Kasumi-1 (cell line): ENCODE results near the gene PGA5.
"Not testable (repeated sequence)": the region's sequence is repeated elsewhere in the genome, so short reads cannot be mapped to it uniquely, and the experiment has no call there.

Experiments used
- DNase-seq, 2 experiments: peaks; one replicate each; lab custom pipeline; 2025; lab: John Stamatoyannopoulos, UW

The PGA5 gene

DNA sequence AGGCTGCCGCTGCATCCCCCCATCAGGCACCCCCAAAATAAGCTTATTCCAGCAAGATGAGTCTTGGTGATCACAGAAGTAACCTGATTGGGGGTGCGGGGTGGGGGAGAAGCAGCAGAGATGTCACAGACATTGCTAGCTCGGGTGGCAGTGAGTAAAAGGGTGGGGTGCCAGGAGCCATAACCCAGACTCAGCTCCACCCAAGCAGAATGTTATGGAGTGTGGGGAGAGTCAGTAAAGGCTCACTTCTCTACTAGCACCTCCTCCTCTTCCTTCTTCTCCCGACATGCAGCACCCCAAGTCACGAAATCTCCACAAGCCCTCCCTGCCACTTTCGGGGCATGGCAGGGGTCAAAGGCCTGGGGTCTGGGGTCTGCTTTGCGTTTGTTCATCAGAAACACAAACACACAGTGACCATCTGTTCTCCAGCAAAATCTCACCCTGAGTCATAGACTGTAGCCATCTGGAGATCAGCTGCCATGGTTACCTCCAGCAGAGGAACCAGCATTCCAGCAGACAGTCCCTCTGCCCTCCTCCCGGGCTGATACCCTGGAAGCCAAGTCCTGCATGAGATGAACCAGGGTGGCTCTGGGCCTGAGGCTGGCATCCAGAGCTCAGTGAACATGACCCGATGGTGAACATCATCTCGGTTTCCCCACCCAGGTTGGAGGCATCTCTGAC lies 14.4 kb upstream of the PGA5 start:
- DNase-seq = not testable (repeated sequence)

DNA sequence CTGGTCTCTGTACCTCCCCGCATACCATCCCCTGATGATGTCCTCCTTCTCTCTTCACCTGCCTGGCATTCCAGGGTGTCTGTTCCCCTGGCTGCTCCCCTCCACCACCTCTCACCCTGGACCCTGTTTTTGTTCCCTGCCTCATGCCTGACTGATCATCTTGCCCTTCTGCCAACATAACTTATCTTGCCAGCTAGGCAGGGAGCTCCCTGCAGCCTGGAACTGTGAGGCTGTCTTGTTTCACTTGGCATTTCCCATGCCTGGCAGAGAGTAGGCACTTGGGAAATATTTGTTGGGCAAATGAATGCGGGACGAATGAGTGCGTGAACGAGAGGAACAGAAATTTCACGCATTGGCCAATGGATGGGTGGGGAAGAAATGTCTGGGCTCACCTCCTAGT lies 11.5 kb upstream of the PGA5 start:
- not testable (repeated sequence) for DNase-seq

DNA sequence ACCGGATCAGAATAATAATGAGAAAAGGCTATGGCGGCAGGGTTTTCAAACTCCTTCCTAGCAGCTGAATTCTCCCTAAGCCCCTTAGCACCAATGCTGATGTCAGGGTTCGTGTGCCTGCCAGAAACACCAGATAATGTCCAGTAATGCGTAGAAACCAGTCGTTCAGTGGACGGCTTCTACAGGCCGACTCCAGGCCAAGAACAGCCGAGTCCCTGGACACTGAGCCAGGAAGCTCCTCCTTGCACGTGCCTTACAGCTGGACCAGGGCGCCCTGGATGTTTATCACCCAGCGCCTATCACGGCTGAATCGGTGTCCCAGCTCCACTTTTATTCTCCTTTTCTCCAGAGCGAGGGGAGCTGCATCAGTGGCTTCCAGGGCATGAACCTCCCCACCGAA lies 9.9 kb upstream of the PGA5 start:
- not testable (repeated sequence) for DNase-seq

DNA sequence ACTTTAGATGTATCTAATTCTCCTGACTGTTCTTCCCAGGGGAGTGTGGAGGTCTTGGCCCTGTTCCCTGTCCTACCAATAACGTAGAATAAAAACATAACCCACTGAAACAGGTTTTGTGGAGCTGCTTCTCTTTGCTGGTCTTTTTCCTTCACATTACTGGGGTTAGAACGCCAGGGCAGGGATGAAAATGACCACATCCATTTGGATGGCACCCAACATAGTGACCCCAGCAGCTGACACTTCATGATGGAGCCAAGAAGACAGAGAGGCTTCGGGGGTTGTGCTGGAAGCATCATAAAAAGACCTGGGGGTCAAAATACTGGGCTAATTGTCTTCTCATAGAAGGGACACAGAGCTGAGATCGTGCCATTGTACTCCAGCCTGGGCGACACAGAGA lies 9.4 kb upstream of the PGA5 start:
- DNase-seq = not testable (repeated sequence)

DNA sequence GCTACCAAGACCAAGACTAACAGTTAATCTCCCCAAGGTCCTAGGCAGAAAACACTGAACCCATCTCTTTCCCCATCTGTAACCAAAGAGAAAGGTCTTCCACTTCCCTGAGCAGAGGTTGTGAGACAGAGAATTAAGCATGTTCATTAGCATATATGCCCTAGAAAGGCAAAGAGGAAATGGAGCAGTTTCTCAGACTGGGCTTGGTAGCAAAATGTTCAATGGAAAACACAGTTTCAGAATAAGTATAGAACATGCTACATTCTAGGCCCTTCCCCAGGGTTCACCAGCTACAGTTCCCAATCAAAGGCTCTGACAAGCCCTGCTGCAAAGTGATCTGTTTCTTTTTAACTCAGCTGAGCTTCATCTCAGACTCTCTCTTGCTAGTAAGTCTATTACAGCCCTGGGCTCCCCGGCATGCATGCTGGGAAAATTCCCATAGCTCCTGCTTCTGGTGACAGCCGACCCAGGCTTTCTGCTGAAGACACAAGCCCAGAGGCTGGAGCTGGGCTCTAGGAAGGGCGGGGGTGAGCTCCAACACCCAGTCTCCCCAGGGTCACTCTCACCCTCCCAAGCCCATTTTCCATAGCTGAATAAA lies 8.3 kb upstream of the PGA5 start:
- DNase-seq = not testable (repeated sequence)

DNA sequence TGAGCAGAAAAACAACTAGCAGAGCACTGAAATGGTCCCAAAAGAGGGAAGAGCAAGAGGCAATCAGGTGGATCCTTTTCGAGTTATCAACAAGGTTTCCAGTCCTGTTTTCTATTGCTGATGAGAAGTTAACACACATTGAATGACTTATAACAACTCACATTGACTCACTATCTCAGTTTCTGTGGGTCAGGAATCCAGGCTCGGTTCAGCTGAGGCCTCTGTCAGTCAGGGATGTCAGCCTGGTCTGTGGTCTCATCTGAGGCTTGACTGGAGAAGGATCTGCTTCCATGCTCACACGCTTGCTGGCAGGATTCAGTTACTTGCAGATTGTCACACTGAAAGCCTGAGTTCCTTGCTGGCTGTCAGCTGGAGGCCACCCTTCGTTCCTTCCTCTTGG lies 3.8 kb upstream of the PGA5 start:
- DNase-seq = not testable (repeated sequence)

DNA sequence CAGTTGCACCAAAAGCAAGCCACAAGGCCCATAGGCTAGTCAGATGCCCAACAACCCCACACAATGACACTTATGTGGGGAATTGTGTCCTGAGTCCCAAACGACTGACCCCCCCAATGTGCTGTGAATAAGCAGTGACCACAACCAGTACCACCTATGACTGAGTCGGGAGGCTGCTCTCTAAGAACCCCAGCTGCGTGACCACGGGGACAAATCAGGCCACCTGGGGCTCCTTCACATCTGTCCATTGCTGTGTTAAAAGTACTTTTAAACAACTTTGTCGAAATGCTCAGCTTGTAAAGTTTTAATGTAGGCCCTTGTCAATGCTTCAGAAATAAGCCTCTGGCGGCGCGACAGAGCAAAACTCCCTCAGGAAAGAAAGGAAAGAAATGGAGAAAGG lies 687 bp upstream of the PGA5 start:
- not testable (repeated sequence) for DNase-seq

DNA sequence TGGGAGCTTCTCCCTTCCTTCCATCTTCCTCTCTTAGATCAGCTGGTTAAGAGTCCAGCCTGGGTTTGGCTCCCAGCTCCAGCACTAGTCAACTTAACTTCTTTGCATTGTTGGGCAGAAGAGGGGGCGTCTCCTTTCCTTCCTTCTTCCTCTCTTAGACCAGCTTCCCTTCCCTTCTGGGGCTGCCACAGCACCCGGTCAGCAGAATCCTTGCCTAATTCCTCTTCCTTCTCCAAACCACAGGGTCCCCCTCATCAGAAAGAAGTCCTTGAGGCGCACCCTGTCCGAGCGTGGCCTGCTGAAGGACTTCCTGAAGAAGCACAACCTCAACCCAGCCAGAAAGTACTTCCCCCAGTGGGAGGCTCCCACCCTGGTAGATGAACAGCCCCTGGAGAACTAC lies 551 bp downstream of the PGA5 start:
- DNase-seq = not testable (repeated sequence)

DNA sequence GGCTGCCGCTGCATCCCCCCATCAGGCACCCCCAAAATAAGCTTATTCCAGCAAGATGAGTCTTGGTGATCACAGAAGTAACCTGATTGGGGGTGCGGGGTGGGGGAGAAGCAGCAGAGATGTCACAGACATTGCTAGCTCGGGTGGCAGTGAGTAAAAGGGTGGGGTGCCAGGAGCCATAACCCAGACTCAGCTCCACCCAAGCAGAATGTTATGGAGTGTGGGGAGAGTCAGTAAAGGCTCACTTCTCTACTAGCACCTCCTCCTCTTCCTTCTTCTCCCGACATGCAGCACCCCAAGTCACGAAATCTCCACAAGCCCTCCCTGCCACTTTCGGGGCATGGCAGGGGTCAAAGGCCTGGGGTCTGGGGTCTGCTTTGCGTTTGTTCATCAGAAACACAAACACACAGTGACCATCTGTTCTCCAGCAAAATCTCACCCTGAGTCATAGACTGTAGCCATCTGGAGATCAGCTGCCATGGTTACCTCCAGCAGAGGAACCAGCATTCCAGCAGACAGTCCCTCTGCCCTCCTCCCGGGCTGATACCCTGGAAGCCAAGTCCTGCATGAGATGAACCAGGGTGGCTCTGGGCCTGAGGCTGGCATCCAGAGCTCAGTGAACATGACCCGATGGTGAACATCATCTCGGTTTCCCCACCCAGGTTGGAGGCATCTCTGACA lies 4.4 kb downstream of the PGA5 start:
- DNase-seq = not testable (repeated sequence)

DNA sequence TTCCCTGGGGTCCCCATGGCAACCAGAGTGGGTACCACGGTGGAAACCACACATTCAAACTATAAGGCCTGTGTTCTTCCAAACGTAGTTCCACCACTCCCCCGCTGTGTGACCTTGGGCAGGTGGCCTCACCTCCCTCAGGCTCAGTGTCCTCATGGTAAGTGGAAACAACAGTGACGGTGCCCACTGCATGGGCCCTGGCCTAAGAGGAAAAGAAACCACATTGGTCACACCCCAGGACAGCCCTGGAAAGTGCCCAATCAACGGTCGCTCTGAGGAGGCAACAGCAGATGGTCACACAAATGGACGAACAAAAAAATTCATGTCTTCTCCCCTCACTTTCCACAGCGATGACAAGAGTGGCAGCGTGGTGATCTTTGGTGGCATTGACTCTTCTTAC lies 7.1 kb downstream of the PGA5 start:
- DNase-seq = not testable (repeated sequence)

DNA sequence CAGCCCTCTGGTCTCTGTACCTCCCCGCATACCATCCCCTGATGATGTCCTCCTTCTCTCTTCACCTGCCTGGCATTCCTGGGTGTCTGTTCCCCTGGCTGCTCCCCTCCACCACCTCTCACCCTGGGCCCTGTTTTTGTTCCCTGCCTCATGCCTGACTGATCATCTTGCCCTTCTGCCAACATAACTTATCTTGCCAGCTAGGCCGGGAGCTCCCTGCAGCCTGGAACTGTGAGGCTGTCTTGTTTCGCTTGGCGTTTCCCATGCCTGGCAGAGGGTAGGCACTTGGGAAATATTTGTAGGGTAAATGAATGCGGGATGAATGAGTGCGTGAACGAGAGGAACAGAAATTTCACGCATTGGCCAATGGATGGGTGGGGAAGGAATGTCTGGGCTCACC lies 8.2 kb downstream of the PGA5 start:
- not testable (repeated sequence) for DNase-seq

DNA sequence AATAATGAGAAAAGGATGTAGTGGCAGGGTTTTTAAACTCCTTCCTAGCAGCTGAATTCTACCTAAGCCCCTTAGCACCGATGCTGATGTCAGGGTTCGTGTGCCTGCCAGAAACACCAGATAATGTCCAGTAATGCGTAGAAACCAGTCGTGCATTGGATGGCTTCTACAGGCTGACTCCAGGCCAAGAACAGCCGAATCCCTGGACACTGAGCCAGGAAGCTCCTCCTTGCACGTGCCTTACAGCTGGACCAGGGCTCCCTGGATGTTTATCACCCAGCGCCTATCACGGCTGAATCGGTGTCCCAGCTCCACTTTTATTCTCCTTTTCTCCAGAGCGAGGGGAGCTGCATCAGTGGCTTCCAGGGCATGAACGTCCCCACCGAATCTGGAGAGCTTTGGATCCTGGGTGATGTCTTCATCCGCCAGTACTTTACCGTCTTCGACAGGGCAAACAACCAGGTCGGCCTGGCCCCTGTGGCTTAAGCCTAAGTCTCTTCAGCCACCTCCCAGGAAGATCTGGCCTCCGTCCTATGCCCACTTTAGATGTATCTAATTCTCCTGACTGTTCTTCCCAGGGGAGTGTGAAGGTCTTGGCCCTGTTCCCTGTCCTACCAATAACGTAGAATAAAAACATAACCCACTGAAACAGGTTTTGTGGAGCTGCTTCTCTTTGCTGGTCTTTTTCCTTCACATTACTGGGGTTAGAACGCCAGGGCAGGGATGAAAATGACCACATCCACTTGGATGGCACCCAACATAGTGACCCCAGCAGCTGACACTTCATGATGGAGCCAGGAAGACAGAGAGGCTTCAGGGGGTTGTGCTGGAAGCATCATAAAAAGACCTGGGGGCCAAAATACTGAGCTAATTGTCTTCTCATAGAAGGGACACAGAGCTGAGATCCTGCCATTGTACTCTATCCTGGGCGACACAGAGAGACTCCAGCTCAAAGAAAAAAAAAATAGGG lies 10.1 kb downstream of the PGA5 start:
- DNase-seq = not testable (repeated sequence)

DNA sequence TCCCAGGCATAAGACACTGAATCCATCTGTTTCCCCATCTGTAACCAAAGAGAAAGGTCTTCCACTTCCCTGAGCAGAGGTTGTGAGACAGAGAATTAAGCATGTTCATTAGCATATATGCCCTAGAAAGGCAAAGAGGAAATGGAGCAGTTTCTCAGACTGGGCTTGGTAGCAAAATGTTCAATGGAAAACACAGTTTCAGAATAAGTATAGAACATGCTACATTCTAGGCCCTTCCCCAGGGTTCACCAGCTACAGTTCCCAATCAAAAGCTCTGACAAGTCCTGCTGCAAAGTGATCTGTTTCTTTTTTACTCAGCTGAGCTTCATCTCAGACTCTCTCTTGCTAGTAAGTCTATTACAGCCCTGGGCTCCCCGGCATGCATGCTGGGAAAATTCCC lies 11.4 kb downstream of the PGA5 start:
- DNase-seq = not testable (repeated sequence)

DNA sequence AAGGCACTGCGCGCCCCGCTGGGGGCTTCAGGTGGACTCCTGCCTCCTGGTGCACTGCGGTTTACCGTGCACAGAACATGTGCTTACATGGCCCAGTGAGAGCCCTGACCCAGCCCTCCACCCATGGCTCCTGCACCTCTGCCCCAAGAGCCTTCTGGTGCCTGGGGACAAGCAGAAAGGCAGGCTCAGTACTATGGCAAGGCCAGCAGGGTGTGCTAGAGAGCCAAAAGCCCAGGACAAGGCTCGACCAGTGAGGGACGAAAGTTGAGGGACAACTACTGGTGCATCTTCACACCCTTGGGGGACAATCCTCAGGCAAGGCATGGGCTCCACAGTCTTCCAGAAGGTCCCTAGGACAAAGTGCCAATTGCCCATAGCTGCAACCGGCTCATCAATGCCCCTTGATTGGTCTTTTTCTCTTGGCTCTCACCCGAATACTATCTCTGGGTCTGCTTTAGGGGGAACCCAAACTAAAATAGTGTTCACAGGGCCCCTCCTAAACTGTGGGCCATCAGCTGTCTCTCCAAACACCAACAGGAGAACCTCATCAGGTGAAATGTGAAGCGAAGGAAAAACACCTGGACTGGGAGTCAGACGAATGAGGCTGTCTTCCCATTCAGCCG lies 13.5 kb downstream of the PGA5 start:
- peak; percentile 65 for DNase-seq

DNA sequence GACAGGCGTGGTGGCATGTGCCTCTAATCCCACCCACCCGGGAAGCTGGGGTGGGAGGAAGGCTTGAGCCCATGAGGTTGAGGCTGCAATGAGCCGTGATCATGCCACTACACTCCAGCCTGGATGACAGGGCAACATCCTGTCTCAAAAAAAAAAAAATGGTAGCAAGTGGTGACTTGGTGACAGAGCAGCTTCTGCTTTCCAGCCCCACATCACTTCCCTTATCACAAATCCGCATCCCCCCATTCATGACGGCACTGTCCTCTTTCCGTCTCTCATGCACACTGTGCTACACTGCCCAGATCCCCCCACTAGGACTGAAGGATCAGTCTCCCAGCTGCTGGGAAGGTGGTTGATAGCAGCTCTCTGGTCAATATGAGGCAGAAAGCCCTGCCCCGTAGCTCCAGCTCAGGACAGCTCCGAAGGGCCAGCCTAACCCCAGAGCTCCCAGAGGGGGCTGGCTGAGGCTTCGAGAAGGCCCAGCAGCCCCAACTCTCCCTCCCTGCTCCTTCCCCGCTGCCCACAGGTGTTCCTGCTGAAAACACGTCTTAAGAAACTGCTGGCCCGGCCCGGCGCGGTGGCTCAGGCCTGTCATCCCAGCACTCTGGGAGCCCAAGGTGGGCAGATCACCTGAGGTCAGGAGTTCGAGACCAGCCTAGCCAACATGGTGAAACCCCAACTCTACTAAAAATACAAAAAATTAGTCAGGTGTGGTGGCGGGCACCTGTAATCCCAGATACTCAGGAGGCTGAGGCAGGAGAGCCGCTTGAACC lies 15.9 kb downstream of the PGA5 start:
- peak in 1 of 2 experiments; percentile 7 for DNase-seq

DNA sequence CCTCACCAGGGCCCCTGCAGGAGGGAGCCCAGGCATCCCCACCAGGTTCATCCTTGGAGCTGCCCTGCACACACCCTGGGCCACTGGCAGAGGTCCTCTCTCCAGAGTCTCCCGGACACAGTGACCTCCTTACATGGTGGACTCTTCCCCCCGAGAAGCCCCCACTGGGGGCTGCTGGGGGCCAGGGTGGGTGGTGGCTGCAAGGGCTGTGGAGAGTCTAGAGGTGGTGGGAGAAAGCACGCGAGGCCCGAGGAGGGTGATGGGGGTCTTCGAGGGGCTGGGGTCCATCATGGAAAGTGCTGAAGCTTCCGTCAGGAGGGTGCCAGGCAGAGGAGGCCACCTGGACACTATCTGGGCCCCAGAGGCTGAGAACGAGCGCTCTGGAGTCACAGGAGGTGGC lies 17.6 kb downstream of the PGA5 start:
- DNase-seq = no peak

DNA sequence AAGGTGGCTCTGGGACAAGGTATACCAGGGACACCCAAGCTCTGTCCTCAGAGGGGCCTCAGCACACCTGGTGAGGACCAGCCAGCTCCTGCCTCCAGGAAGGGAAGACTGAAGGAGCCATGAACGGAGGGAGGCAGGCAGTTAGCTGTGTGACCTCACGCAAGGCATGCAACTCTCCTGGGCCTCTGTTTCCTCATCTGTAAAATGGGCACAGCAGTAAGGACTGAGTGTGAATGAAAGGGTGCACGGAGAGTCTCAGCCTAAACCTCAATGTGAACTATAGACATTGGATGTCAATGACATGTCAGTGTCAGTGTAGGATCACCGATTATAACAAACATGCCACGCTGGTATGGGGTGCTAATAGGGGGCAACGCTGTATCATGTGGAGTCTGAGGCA lies 18.4 kb downstream of the PGA5 start:
- DNase-seq = no peak

DNA sequence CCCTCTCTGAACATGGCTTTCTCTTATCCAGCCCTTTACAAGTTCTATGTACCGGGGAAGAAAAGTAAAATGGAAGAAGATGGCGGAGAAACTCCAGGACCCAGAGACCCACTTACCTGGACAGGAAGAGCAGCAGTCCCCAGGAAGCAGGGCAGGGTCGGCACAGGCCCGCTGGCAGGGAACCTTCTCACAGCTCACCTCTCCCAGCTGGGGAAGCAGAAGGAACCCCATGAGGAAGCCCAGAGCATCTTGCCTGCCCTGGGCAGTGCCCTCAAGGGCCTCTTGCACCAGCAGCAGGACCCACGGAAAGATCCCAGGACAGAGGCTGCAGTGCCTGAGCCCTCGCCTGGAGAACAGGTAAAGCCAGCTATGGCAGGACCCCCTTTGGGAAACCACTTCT lies 23.4 kb downstream of the PGA5 start:
- DNase-seq = no peak

DNA sequence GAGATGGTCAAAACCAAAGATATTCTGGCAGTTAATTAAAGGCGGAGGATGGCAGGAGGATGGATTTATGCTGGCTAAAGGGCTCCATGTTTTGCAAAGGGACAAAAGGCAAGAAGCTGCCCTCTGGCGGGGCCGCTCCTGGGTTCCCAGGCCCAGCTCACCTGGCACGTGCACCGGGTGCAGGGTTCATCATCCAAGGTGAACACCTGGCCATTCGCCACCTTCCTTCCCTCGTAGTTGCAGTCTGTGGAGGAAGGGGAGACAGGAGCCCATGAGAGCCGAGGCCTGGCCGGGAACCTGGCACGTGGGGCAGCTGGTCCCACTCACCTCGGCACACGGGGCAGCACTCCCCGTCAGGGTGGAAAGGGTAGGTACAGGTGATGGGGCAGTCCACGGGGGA lies 23.8 kb downstream of the PGA5 start:
- no peak for DNase-seq

DNA sequence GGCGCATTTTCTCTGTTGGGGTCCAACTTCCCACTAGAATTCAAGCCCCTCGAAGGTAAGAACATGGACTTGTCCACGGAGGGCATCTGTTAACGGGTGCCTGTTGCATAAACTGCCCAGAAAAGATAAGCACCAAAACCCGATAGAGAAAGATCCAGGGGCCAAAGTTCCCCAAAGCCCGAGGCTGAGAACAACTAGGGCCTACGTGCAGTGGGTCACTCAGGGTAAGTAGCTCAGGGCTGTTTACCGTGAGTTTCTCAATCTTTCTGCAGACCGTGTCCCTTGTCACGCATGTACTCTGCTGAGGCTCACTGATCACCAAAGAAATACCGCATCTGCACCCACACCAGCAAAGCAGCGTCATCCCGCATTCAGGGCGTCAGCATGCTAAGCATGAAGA lies 24.4 kb downstream of the PGA5 start:
- no peak for DNase-seq

DNA sequence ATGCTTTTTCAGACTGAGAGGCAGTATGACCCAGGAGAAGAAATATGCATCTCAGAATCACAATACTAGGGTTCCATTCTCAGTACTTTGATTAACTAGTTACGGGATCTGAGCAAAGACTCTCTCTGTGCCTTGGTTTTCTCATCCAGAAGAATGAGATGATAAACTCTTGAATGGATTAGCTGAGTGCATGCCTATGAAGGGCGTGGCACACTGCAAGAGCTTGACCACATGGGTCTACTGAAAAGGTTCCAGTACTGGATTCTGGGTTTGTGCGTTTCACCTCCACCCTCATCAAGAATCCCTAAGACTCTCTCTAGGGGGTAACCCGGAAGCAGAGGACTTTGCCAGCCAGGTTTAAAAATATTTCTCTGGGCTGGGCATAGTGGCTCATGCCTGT lies 25.6 kb downstream of the PGA5 start:
- no peak for DNase-seq
